HUDEP-2 (cell line): ENCODE results near the gene PIN1.

ENCODE experiments used
- DNase-seq, 76 experiments: peaks; one replicate each; lab custom pipeline; 2025; ENCODE audit not compliant: unreplicated experiment in 76 of 76; lab: John Stamatoyannopoulos, UW

Gene PIN1

DNA sequence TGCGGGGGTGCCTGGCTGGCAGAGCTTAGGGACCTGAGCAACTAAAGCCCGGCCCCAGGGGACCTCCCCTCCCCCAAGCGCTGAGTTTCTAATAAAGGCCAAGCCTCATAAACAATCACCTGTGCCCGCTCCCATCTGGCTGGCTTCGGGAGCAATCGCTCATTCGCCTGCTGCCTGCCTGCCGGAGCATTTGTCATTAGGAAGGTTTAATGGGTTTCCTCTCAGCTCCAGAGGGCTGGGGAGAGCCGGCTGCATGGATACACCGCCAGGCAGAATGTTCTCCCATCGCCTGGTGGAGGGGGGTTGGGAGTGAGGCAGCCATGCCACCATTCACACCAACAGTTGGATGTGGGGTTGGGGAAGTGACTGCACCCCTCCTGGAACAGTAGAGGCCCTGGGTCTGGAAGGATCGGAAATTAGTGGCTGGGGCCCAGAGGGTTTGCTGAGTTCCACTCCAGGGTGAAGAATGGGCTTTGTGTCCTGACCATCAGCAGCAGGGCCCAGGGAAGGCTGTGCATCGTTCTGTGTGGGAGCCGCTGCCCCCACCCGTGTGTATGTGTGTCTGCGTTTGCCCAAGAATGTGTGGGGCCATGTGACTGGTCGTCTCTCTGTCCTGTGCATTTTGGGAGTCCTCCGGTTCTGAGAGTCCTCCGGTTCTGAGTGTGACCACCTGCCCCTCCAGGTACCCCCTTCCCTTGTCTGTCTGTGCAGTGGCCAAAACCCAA lies 15.3 kb downstream of the PIN1 start:
- no peak for DNase-seq

DNA sequence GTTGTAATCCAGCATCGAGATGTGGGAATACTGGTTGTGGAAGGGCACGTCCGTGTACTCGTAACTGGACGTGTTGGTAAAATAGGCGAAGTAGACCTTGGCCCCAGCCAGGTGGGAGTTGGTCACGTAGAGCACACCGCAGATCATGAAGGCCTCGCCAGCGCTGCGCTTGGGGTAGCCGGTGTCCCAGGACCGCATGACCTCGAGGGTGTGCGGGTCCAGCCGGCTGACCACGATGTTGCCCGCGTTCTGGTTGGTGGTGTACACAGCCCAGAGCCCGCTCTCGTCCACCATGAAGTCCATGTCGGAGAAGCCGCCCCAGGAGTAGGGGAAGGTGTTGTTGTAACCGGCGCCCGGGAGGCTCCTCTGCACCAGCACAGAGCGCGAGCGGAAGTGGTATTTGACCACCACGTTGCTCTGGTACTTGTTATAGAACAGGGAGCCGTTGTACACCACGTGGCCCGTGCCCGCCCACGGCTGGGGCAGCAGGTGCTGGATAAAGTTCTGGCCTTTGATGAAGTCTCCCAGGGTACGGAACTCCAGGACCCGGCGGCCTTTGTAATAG lies 19.2 kb downstream of the PIN1 start:
- DNase-seq: no peak

DNA sequence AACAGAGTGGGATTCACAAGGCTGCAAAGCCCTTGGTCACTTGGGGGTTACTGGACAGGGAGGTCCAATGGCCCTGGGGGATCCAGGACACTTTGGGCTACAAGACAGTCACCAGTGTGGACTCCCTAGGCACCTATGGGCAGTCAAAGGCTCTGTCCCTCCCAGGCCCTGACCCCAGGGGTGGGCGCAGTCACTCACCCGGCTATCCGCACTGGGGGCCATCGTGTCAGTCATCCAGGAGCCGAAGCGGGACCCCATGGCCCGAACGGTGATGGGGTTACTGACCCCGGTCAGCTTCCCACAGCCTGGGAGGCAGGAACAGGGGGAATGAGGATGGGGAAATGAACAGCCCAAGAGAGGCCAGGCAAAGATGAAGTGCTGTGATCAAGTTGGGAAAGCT lies 21.5 kb downstream of the PIN1 start:
- no peak for DNase-seq

DNA sequence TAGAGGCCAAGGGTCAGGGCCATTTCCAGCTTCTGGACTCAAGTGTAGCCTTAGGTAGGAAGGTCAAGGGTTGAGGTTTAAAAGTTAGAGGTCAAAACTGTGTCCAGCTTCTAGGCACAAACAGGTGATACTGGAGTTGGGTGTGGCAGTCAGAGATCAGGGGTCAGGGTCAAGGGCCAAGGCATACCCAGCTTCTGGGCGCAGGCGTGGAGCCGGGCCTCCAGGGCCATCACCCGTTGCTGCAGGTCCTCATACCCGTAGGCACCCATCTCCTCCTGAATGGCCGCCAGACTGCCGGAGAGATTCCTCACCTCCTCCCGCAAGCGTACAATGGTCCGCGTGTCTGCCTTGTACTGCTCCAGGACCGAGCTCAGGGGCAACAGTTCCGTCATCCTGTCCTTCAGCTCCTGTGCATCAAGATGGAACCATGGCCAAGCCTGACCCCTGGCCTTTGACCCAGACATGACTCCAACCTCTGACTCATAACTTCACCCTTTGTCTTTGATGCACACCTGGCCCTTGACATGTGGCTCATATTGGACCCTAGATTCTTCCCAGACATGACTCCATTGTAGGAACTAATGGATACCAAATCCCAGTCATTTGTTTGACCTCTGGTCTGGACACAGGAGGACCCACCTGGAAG lies 22.1 kb downstream of the PIN1 start:
- DNase-seq: no peak

DNA sequence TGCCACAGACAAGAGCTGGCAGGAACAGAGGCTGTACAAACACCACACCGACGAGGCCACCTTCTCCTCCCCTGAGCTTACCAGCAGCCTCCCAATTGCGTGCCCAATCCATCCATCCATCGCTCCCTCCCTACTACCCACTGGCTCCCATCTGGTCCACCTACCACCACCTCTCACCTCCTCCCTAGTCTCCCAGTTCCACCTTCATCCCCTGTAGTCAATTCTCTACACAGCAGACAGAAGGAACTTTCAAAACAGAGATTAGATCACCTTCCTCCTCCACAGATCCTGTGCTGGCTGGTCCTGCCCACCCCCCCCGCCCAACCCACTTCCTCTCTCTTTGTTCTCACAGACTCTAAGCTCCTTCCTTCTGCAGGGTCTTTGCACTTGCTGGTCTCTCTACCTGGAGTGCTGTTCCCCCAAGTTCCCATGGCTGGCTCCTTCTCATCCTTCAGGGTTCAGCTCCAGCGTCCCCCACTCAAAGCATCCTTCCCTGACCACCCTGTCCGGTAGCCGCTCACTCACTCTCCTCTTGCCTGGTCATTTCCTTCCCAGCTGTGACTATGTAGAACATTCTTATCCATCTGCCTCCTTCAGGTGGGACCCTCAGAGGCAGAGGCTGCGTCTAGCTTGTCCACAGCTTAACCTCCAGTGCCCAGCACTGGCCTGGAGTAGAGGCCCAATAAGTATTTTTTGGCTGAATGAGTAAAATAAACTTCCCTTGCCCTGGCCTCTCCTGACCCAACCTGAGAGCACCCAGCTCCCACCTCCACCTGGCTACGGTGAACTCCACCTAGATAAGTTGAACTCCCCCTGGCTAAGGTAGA lies 23.0 kb downstream of the PIN1 start:
- DNase-seq: peak in 8 of 76 experiments; percentile 2 to 31 (median 16)

DNA sequence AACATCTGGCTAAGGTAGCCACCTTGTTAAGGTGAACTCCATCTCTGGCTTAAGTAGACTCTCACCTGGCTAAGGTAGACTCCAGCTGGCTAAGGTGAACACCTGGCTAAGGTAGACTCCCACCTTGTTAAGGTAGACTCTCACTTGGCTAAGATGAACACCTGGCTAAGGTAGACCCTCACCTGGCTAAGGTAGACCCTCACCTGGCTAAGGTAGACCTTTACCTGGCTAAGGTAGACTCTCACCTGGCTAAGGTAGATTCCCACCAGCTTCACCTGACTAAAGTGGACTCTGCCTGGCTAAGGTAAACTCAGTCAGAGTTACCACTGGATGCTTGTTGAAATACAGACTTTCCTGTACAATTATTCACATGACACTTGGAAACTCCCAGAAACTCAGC lies 23.6 kb downstream of the PIN1 start:
- DNase-seq: no peak

DNA sequence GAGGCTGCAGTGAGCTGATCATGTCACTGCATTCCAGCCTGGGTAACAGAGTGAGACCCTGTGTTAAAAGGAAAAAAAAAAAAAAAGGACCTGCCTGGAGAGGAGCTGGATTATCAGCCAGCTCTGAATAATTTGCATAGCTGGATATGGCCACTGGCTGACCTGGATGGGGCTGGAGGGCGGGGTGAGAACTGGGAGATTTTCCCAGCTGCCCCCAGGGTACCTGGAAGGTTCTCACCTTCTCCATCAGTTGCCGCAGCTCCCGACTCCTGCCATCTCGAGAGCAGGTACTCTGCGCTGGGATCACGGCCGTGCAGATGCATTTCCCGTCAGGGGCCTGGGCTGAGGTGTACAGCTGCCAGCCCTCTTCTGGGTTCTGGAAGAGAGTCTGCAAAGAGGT lies 25.3 kb downstream of the PIN1 start:
- no peak for DNase-seq

DNA sequence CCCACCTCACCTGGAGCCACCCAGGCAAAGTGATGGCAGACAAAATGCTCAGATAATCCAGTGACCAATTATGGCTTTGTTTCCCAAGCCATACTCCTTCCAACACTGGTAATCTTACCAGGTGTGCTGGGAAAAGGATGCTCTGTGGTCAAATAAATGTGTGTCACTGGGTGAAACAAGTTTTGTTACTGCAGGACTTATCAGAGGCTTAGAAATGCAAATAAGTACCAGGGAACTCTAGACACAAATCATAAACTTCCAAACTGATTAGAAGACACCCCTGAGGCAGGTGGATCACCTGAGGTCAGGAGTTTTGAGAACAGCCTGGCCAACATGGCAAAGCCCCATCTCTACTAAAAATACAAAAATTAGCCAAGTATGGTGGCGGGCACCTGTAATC lies 26.4 kb downstream of the PIN1 start:
- no peak for DNase-seq

DNA sequence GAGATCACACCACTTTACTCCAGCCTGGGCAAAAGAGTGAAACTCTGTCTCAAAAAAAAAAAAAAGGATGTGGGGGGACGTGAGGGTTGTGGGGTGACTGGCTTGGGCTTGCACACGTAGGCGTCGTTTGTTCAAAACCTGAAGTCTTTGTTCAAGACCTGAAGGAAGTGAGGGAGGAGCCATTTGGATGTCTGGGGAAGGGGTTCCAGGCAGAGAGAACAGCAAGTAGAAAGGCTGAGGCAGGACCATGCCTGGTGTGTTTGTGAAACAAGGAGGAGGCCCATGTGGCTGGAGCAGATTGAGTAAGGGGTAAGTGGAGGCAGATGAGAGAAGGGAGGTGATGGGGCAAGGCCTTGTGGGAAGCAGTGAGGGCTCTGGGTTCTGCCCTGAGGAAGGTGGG lies 27.8 kb downstream of the PIN1 start:
- no peak for DNase-seq

DNA sequence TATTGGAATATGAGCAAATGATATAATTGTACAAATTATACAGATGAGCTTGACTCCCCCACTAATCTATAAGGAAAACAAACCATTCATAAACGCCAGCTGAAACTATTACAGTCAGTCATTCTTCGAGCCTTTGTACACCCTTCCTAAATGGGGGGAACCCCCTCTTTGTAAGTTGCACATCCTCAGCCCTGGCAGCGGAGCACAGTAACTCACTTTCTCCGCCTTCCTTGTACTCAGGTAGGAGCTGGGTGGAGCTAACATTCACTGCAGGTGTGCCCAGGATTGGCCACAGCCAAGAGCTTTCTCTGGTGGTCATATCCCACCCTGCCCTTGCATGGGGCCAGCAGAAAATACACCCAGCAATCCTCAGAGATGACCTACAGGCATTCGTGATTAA lies 28.6 kb downstream of the PIN1 start:
- no peak for DNase-seq

DNA sequence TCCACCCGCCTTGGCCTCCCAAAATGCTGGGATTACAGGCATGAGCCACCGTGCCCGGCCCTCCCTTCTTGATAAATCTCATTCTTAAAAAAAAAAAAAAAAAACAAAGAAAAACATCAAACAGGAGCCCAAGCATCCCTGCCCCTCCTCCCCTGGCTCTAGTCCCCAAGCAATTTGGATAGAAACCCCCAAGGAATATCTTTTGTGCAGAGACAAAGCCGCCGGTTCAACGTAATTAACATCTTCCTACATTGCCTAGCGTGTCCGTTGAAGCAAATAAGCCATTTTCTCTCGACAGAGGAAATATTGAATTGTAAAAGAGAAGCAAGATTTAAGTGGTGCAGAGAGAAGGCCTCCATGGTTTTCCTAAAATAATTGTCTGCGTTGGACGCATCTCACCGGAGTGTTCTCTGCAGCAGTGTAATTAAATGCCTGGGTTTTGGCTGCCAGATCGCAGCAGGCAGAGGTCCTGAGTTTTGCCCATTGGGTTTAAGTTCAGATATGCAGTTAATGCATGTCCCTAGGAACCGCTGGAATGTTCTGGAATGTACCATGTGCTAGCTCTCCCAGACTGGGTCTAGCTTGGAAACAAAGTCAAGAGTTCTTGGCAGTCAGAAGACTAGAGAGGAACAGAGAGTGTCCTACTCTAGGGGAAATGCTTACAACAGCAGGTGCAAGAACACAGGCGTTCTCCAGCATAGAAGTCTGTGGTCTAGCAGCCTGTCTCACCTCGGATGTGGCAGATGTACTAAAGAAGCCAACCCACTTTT lies 30.8 kb downstream of the PIN1 start:
- DNase-seq: no peak

DNA sequence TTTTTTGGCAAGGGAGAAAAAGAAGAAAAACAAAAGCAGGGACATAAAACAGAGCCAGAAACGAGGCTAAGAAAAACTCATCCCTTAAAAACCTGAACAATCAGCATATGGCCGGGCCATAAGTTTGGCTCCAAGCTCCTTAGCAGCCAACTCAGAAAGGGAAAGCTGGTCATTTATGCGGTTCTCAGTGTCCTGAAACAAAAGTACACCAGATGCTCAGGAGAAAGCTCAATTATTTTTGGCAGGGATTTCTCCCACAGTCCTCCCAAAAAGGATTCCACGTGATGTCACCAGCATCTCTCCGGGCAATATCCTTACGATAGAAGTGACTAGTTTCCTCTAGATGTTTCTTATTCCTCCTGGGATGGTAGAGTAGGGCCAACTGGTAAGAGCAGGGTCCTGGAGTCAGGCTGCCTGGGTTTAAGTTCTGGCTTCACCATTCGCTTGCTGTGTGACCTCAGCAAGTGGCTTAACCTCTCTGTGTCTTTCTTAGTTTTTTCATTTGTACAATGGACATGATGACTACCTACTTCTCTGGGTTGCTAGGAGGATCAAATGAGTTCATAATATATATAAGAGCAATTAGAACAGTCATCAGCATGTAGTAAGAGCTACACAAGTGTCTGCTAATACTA lies 34.0 kb downstream of the PIN1 start:
- DNase-seq: no peak

DNA sequence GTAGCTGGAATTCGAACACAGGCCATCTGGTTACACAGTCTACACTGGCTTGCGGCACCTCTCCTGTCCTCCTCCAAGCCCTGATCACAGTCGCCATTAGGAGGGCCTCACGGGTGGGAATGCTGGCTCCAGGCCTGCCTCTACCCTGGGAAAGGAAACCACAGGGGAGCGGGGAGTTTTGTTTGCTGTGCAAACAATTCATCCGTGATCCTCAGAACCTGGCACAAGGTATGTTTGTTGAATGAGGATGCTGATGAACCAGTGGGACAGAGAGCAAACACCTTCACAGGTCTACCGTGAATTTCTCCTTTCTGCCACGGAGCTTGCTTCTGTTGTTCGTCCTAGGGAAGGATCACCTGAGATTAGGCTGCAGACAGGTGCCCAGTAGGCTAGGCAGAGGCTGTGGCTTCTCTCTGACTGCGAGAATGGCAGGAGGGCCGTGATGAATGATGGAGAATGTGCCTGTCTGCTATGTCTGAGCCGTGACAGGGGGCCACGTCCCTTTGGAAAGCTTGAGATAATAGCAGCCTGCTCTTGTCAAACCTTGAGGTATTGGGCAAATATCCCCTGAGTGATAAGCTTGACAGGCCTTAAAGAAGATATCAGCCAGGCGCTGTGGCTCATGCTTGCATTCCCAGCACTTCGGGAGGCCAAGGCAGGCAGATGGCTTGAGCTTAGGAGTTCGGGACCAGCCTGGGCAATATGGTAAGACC lies 36.7 kb downstream of the PIN1 start:
- no peak for DNase-seq

DNA sequence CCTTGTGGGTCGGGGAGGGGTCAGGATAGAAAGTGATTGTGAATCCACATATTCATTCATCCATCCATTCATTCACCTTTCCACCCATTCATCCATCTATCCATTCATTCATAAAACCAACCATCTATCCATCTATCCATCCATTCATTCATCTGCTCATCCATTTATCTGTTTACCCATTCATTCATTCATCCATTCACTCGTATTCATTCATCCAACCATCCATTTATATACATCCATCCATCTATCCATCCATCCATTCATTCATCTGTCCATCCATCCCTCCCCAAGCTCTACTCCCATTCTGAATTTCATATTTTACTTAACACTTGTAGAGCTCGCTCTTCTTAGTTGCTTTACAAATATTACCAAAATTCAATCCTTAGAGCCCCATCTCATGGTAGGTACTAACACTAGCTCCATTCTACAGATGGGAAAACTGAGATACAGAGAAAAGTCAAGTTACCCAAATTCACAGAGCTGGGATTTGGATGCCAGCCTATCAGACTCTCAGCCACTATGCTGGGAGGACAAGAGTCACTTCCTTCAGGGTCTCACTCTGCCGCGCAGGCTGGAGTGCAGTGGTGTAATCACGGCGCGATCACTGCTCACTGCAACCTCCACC lies 37.6 kb downstream of the PIN1 start:
- no peak for DNase-seq

DNA sequence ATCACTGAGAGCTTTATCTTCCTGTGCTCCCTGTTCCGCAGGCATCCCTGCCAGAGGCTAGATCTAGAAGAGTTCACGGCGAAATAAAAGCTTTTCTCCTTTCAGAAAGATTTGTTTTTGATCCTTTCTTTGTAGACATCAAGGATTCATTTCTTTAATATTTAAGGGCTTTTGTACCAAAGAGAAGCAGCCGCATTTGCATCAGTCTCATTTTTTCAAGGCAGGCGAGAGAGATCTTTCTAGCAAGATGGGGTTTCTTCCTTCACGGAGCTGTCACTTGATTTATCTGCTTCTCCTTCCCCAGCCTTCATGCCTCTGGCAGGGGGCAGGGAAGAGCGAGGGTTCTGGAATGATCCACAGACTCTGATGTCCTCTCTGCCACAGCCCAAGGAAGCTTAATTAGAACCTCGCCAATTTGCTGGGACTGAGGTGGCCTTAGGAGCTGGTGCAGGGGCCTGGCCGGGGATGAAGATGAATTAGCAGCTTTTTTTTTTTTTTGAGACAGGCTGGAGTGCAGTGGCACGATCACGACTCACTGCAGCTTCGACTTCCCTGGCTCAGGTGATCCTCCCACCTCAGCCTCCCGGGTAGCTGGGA lies 40.0 kb downstream of the PIN1 start:
- no peak for DNase-seq

DNA sequence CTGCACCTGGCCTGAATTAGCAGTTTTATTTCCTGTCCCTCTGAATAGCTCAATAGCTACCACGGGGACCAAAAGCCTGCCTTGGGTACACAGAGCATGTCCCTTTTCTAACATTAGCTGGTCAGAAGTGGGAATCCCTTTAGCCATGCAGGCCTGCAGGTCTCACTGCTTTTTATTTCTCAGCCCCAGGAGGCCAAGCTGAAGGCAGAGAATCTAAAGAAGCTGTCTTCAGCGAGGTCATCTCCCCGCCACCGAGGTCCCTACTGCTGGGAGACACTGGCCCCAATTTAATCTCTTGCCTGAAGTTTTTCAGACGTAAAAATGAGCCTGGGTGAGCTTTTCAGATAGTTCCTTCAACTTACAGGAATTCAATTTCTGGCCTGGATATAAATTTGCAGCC lies 40.7 kb downstream of the PIN1 start:
- no peak for DNase-seq

DNA sequence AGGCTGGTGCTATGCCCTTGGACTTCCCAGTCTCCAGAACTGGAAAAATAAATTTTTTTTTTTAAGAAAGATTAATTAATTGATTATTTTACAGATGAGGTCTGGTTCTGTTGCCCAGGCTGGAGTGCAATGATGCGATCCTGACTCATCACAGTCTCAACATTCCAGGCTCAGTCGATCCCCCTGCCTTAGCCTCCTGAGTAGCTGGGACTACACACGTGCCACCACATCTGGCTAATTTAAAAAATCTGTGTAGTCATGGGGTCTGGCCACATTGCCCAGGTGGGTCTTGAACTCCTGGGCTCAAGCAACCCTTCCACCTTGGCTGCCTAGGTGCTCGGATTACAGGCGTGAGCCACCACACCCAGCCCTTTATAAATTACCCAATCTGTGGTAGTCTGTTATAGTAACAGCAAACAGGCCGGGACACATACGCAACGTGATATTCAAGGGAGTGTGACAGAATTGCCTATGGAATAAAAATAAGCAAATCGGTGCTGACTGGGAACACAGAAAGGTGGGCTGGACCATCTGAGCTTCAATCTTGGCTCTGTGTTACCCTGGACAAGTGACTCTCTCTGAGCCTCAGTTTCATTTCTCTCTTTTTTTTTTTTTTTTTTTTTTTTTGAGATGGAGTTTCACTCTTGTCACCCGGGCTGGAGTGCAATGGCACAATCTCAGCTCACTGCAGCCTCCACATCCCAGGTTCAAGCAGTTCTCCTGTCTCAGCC lies 42.8 kb downstream of the PIN1 start:
- no peak for DNase-seq

DNA sequence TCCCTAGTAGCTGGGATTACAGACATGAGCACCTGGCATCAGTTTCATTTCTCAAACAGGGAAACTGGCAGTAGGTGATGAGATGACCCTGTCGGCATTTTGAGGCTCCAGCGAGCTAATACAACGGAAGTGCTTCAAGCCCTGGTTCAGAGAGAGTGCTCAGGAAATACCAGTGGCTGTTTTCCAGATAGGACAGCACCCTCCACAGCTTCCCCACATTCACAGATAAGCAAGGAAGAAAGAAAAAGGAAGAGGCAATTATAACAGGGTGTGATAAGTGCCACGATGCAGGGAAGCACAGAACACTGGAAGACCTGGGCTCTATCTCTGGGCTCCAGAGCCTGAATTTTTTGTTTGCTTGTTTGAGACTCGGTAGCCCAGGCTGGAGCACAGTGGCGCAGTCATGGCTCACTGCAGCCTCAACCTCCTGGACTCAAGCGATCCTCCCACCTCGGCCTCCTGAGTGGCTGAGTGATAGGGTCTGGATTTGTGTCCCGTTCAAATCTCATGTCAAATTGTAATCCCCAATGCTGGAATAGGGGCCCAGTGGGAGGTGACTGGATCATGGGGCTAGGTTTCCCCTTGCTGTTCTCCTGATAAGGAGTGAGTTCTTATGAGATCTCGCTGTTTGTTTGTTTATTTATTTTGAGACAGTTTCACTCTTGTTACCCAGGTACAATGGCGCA lies 43.5 kb downstream of the PIN1 start:
- no peak for DNase-seq
